Neural progenitor cell (in vitro differentiated cells): ENCODE data around the gene HSPB2. TPM values are rescaled to one million over a fixed set of nuclear protein-coding genes. Genes with fewer than 3 reads are reported as not detected.

Experiments
- DNase-seq: peaks from one replicate; pipeline ENCODE4 v3.0.0-alpha.2; 2016; ENCODE audit warnings: low spot score
- H2AFZ ChIP-seq: fragments of 200-600 bp; sonication (generic); replicated peaks from 2 replicates; pipeline ENCODE4 v1.6.1; 2016; ENCODE audit warnings: antibody characterized with exemption
- H3F3A ChIP-seq: fragments of 200-600 bp; sonication (generic); 2 replicates; pipeline ENCODE4 v1.6.1; 2016; ENCODE audit warnings: antibody characterized with exemption, low read depth
- H3K27ac ChIP-seq: fragments of 200-600 bp; sonication (generic); 2 replicates; pipeline ENCODE4 v1.5.1; 2016; ENCODE audit warnings: mild to moderate bottlenecking
- H3K27me3 ChIP-seq: fragments of 200-600 bp; sonication (generic); 2 replicates; pipeline ENCODE4 v1.6.1; 2016; ENCODE audit warnings: mild to moderate bottlenecking, moderate library complexity
- H3K36me3 ChIP-seq: fragments of 200-600 bp; sonication (generic); 2 replicates; pipeline ENCODE4 v1.5.1; 2016
- H3K4me1 ChIP-seq: fragments of 200-600 bp; sonication (generic); 2 replicates; pipeline ENCODE4 v1.6.1; 2016; ENCODE audit warnings: mixed run types
- H3K4me2 ChIP-seq: fragments of 200-600 bp; sonication (generic); 2 replicates; pipeline ENCODE4 v1.6.1; 2016
- H3K4me3 ChIP-seq: fragments of 200-600 bp; sonication (generic); 2 replicates; pipeline ENCODE4 v1.5.1; 2016
- H3K79me2 ChIP-seq: fragments of 200-600 bp; sonication (generic); 2 replicates; pipeline ENCODE4 v1.6.1; 2016; ENCODE audit warnings: low read depth
- H3K9ac ChIP-seq: fragments of 200-600 bp; sonication (generic); 2 replicates; pipeline ENCODE4 v1.6.1; 2016
- H3K9me3 ChIP-seq: fragments of 200-600 bp; sonication (generic); 2 replicates; pipeline ENCODE4 v1.5.1; 2016; ENCODE audit warnings: low read depth
- H4K20me1 ChIP-seq: fragments of 200-600 bp; sonication (generic); 2 replicates; pipeline ENCODE4 v1.6.1; 2016; ENCODE audit warnings: low read depth
- H3K27ac Mint-ChIP-seq: 3 replicates; pipeline ENCODE4 v1.8.0; 2021; ENCODE audit warnings: mixed read lengths
- H3K27me3 Mint-ChIP-seq: 2 replicates; pipeline ENCODE4 v1.8.0; 2022; ENCODE audit warnings: low read depth, mild to moderate bottlenecking, inconsistent platforms, moderate library complexity, mixed read lengths; ENCODE audit not compliant: insufficient read depth
- H3K36me3 Mint-ChIP-seq: 3 replicates; pipeline ENCODE4 v1.8.0; 2021; ENCODE audit warnings: mixed read lengths
- H3K4me1 Mint-ChIP-seq: 3 replicates; pipeline ENCODE4 v1.8.0; 2021; ENCODE audit warnings: mixed read lengths
- H3K4me3 Mint-ChIP-seq: 3 replicates; pipeline ENCODE4 v1.8.0; 2021; ENCODE audit warnings: mild to moderate bottlenecking, moderate library complexity, mixed read lengths
- H3K9me3 Mint-ChIP-seq: 3 replicates; pipeline ENCODE4 v1.8.0; 2020; ENCODE audit warnings: mixed read lengths
- EZH2 ChIP-seq: fragments of 200-600 bp; sonication (generic); IDR thresholded peaks from 2 replicates; pipeline ENCODE4 v1.6.1; 2017; ENCODE audit warnings: antibody characterized with exemption, mild to moderate bottlenecking, moderate library complexity
- EZH2phosphoT487 ChIP-seq: fragments of 200-600 bp; sonication (generic); IDR thresholded peaks from 2 replicates; pipeline ENCODE4 v1.6.1; 2017; ENCODE audit warnings: antibody characterized with exemption
- total RNA-seq: library from RNA; depleted of rRNA; stranded (reverse); fragments of >200 nt; gene quantifications from 2 replicates; pipeline ENCODE4 v1.2.3, GENCODE V29; 2015; ENCODE audit warnings: low replicate concordance
- TF ChIP-seq, protein P1 (sequence below): fragments of 200-600 bp; sonication (generic); IDR thresholded peaks from 2 replicates; pipeline ENCODE4 v1.5.1; 2017; ENCODE audit warnings: antibody characterized with exemption, mild to moderate bottlenecking

The HSPB2 gene
- total RNA-seq, 1 donor from 2014 or later, result not detected

DNA sequence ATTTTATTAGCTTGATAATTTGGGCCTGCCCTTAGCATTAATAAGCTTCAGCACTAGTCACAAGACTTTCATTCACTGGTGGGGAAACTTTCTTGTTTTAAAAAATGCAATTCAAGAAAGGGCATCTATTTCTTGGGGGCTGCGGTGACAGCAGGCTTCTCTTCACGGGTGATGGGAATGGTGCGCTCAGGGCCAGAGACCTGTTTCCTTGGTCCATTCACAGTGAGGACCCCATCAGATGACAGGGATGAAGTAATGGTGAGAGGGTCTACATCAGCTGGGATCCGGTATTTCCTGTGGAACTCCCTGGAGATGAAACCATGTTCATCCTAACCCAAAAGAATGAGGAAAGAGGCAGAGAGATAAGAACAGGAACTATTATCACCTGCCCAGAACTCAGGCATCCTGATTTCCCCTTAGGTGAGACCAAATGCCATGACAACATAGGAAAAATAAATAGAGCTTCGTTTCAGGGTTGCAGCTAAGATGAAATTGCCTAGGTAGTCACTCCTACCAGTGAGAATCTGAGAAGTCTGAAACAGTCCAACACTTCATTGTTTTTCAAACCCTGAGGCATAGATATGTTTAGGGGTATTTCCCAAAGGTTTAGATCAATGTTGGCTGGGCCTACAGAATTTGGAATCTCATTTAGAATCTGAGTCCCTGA is 3.8 kb upstream of the HSPB2 start:
- DNase-seq, result no peak
- Mint-ChIP-seq H3K9me3 (no peaks in the 10 kb centered on the region), H3K4me1 (peaks cover 10% of the 10 kb centered on the region), H3K36me3 (no peaks in the 10 kb centered on the region), H3K4me3 (no peak overlapping the region), H3K27me3 (no peaks in the 10 kb centered on the region), H3K27ac (no peak overlapping the region)
- H3F3A ChIP-seq, result no peaks in the 10 kb centered on the region
- no peak overlapping the region for H3K4me2 ChIP-seq
- no peak overlapping the region for H3K9ac ChIP-seq
- H3K36me3 ChIP-seq, result no peaks in the 10 kb centered on the region
- TF ChIP-seq EZH2phosphoT487 (no peak), EZH2 (no peak)
- TF ChIP-seq, protein P1, sequence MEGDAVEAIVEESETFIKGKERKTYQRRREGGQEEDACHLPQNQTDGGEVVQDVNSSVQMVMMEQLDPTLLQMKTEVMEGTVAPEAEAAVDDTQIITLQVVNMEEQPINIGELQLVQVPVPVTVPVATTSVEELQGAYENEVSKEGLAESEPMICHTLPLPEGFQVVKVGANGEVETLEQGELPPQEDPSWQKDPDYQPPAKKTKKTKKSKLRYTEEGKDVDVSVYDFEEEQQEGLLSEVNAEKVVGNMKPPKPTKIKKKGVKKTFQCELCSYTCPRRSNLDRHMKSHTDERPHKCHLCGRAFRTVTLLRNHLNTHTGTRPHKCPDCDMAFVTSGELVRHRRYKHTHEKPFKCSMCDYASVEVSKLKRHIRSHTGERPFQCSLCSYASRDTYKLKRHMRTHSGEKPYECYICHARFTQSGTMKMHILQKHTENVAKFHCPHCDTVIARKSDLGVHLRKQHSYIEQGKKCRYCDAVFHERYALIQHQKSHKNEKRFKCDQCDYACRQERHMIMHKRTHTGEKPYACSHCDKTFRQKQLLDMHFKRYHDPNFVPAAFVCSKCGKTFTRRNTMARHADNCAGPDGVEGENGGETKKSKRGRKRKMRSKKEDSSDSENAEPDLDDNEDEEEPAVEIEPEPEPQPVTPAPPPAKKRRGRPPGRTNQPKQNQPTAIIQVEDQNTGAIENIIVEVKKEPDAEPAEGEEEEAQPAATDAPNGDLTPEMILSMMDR, result no peak
- no peaks in the 10 kb centered on the region for H3K9me3 ChIP-seq
- H3K27ac ChIP-seq, result no peak overlapping the region
- no peaks in the 10 kb centered on the region for H3K27me3 ChIP-seq
- H2AFZ ChIP-seq, result no peak overlapping the region
- H3K4me1 ChIP-seq, result peaks cover 9% of the 10 kb centered on the region
- H4K20me1 ChIP-seq, result no peaks in the 10 kb centered on the region
- H3K4me3 ChIP-seq, result no peak overlapping the region
- no peaks in the 10 kb centered on the region for H3K79me2 ChIP-seq

DNA sequence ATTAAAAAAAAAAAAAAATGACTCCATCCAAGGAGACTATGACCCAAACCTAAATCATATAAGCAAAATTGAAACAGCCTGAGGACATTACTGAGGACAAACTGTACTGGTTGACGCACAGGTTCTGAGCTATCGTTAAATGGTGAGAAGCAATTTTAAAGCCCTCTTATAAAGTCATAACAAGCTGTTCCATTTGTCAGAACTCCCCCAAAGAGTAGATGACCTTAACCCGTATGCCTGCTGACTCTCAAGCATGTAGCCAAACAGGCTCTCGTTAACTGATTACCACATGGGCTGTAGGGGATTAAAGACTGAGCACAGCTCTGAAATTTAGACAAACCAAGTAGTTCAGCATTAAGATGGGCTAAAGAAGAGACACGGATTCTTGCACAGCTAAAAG is 3.2 kb upstream of the HSPB2 start:
- Histone ChIP-seq H3K4me1 (peaks cover 9% of the 10 kb centered on the region), H3K79me2 (no peaks in the 10 kb centered on the region), H3K9ac (no peak overlapping the region), H3K4me3 (no peak overlapping the region), H3K27ac (no peak overlapping the region), H4K20me1 (no peaks in the 10 kb centered on the region), H3F3A (no peaks in the 10 kb centered on the region), H3K9me3 (no peaks in the 10 kb centered on the region), H3K4me2 (no peak overlapping the region), H3K27me3 (no peaks in the 10 kb centered on the region), H3K36me3 (no peaks in the 10 kb centered on the region), H2AFZ (no peak overlapping the region)
- peaks cover 10% of the 10 kb centered on the region for H3K4me1 Mint-ChIP-seq
- no peak for DNase-seq
- H3K4me3 Mint-ChIP-seq, result no peak overlapping the region
- H3K36me3 Mint-ChIP-seq, result no peaks in the 10 kb centered on the region
- TF ChIP-seq EZH2phosphoT487 (no peak), EZH2 (no peak)
- TF ChIP-seq, protein P1, result no peak
- H3K9me3 Mint-ChIP-seq, result no peaks in the 10 kb centered on the region
- no peak overlapping the region for H3K27ac Mint-ChIP-seq
- H3K27me3 Mint-ChIP-seq, result no peaks in the 10 kb centered on the region

DNA sequence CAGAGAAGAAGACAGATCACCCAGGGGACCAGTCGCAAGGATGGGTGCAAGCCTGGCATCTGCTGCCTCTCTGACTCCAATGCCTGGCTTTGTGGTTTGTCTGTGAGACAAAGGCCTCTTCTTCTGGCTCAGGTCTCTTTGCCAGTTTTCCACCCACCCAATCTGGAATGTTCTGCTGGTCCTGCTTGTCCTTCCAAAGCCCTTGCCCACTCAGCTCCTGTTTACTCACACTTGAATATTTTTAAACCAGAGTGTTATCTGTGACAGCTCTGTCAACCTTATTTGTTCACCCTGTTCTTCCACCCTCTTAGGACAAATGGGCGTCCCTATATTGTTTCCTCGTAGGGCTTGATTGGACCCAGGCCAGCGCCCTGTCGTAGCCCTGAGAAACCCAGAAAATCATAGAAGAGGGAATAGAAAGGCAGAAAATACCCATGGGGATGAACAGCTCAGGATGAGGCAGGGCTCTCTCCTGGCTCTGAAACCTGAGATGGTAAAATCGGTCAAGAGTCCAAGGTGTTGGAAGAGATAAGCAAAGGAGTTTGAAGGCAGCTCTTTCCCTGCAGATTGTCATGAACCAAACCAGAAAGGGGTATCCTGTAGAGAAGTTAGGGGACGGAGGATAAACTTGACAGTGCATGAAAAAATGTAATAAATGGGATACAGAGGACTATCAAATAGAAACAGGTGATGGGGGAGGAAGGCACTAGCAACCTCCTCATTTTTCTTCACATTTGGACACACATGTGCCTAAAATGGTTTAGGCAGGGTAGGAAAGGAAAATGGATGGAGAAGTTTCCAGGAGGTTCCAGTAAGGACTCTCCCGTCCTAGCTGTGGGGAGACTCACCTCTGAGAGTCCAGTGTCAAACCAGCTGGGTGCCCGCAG is 1.6 kb upstream of the HSPB2 start:
- H3K36me3 Mint-ChIP-seq, result no peaks in the 10 kb centered on the region
- Histone ChIP-seq H3K4me2 (no peak overlapping the region), H3K27ac (no peak overlapping the region), H3K4me1 (peaks cover 9% of the 10 kb centered on the region), H3K9ac (no peak overlapping the region), H3K4me3 (no peak overlapping the region), H3F3A (no peaks in the 10 kb centered on the region), H3K79me2 (no peaks in the 10 kb centered on the region), H4K20me1 (no peaks in the 10 kb centered on the region), H3K27me3 (no peaks in the 10 kb centered on the region), H3K9me3 (no peaks in the 10 kb centered on the region), H3K36me3 (no peaks in the 10 kb centered on the region), H2AFZ (no peak overlapping the region)
- peaks cover 10% of the 10 kb centered on the region for H3K4me1 Mint-ChIP-seq
- peak overlapping the region; percentile 9 for H3K27ac Mint-ChIP-seq
- H3K9me3 Mint-ChIP-seq, result no peaks in the 10 kb centered on the region
- TF ChIP-seq, protein P1, result no peak
- TF ChIP-seq EZH2phosphoT487, result no peak
- no peak for TF ChIP-seq EZH2
- H3K4me3 Mint-ChIP-seq, result no peak overlapping the region
- H3K27me3 Mint-ChIP-seq, result no peaks in the 10 kb centered on the region
- no peak for DNase-seq
